Liver (tissue), 9 donors: ENCODE data around the gene PCDHA5. TPM values are rescaled to one million over a fixed set of nuclear protein-coding genes. Genes with fewer than 3 reads are reported as not detected.
A peak's percentile ranks its signal among the peaks of the same experiment; 100 is the strongest.
"Not testable (repeated sequence)": the region's sequence is repeated elsewhere in the genome, so short reads cannot be mapped to it uniquely, and the experiment has no call there.

ENCODE experiments used
- DNase-seq: peaks from one replicate; pipeline ENCODE4 v3.0.0-alpha.2; 2017; ENCODE audit warnings: low spot score
- H3K27ac ChIP-seq, 2 donors: one replicate each; pipeline ENCODE4 v1.7.0; 2013; ENCODE audit warnings: inconsistent platforms in 2 of 2, low read length in 2 of 2, control low read depth in 1 of 2, low read depth in 1 of 2, mild to moderate bottlenecking in 1 of 2
- H3K27me3 ChIP-seq, 4 donors: one replicate each; pipeline versions ENCODE4 v1.6.1 to v1.7.0; 2013; ENCODE audit warnings: low read length in 3 of 4, inconsistent platforms in 1 of 4, mild to moderate bottlenecking in 1 of 4, moderate library complexity in 1 of 4; ENCODE audit not compliant: control insufficient read depth in 4 of 4, insufficient read depth in 4 of 4
- H3K36me3 ChIP-seq, 4 donors: one replicate each; pipeline versions ENCODE4 v1.6.1 to v1.7.0; 2013; ENCODE audit warnings: low read length in 3 of 4, mild to moderate bottlenecking in 3 of 4, low read depth in 1 of 4, moderate library complexity in 1 of 4; ENCODE audit not compliant: control insufficient read depth in 4 of 4, insufficient read depth in 3 of 4
- H3K4me1 ChIP-seq, 4 donors: one replicate each; pipeline versions ENCODE4 v1.6.1 to v1.7.0; 2013; ENCODE audit warnings: low read length in 3 of 4, mild to moderate bottlenecking in 3 of 4, moderate library complexity in 1 of 4; ENCODE audit not compliant: control insufficient read depth in 4 of 4, insufficient read depth in 4 of 4
- H3K4me3 ChIP-seq, 3 donors: one replicate each; pipeline versions ENCODE4 v1.6.1 to v1.7.0; 2013; ENCODE audit warnings: low read length in 3 of 3, control low read depth in 1 of 3, low read depth in 1 of 3, mild to moderate bottlenecking in 1 of 3
- H3K9ac ChIP-seq, 2 donors: one replicate each; pipeline ENCODE4 v1.7.0; 2013; ENCODE audit warnings: low read length in 2 of 2, mild to moderate bottlenecking in 2 of 2, moderate library complexity in 2 of 2, control low read depth in 1 of 2, low read depth in 1 of 2
- H3K9me3 ChIP-seq, 4 donors: one replicate each; pipeline versions ENCODE4 v1.6.1 to v1.7.0; 2013; ENCODE audit warnings: low read length in 3 of 4; ENCODE audit not compliant: control insufficient read depth in 4 of 4
- EGR1 ChIP-seq, 2 donors: IDR thresholded peaks; 2 replicates each; pipeline ENCODE4 v1.6.1; 2016 to 2018; ENCODE audit warnings: antibody characterized with exemption in 2 of 2, low read depth in 2 of 2
- FOXA1 ChIP-seq: IDR thresholded peaks from 2 replicates; pipeline ENCODE4 v1.6.1; 2016; ENCODE audit warnings: antibody characterized with exemption
- FOXA2 ChIP-seq: IDR thresholded peaks from 2 replicates; pipeline ENCODE4 v1.6.1; 2016; ENCODE audit warnings: antibody characterized with exemption
- GABPA ChIP-seq, 2 donors: IDR thresholded peaks in 1 of 2; conservative IDR thresholded peaks in 1 of 2; 2 replicates each; pipeline ENCODE4 v1.6.1; 2016; ENCODE audit warnings: antibody characterized with exemption in 2 of 2, mild to moderate bottlenecking in 1 of 2, moderate library complexity in 1 of 2
- HNF4A ChIP-seq, 2 donors: conservative IDR thresholded peaks; 2 replicates each; pipeline ENCODE4 v1.6.1; 2016; ENCODE audit warnings: antibody characterized with exemption in 2 of 2, mild to moderate bottlenecking in 2 of 2
- HNF4G ChIP-seq: IDR thresholded peaks from 2 replicates; pipeline ENCODE4 v1.6.1; 2016; ENCODE audit warnings: antibody characterized with exemption
- NR2F2 ChIP-seq: IDR thresholded peaks from 2 replicates; pipeline ENCODE4 v1.6.1; 2016; ENCODE audit warnings: antibody characterized with exemption
- RAD21 ChIP-seq, 2 donors: IDR thresholded peaks; 2 replicates each; pipeline ENCODE4 v1.6.1; 2016; ENCODE audit warnings: antibody characterized with exemption in 2 of 2, mild to moderate bottlenecking in 2 of 2
- RXRA ChIP-seq, 2 donors: IDR thresholded peaks; 2 replicates each; pipeline ENCODE4 v1.6.1; 2017 to 2018; ENCODE audit warnings: antibody characterized with exemption in 2 of 2, mild to moderate bottlenecking in 1 of 2
- SP1 ChIP-seq: IDR thresholded peaks from 2 replicates; pipeline ENCODE4 v1.6.1; 2018; ENCODE audit warnings: antibody characterized with exemption, mild to moderate bottlenecking
- TAF1 ChIP-seq: conservative IDR thresholded peaks from 2 replicates; pipeline ENCODE4 v1.6.1; 2016; ENCODE audit warnings: antibody characterized with exemption, mild to moderate bottlenecking
- WGBS: extraction: QIAGEN DNeasy Blood & Tissue Kit; methylation state at CpG from one replicate; pipeline ENCODE4 v1.1.7; 2013; 5-methylcytosine and 5-hydroxymethylcytosine counted together
- polyA plus RNA-seq, 2 donors: library from polyadenylated mRNA; stranded (reverse) in 1 of 2; unstranded in 1 of 2; fragments of 200-250 nt in 1 of 2; fragments of >200 nt in 1 of 2; fragmentation: Nextera tagmentation in 1 of 2; extraction: Ambion mirVana in 1 of 2; gene quantifications; one replicate each; pipeline versions ENCODE4 v1.2.1 to v1.2.3, GENCODE V29; 2013 to 2015
- total RNA-seq, 2 donors: library from RNA; depleted of rRNA; stranded (reverse); fragments of >200 nt; gene quantifications; one replicate each; pipeline ENCODE4 v1.2.3, GENCODE V29; 2014
- TF ChIP-seq, protein P1 (sequence below): IDR thresholded peaks from 2 replicates; pipeline ENCODE4 v1.6.1; 2016; ENCODE audit warnings: antibody characterized with exemption
- TF ChIP-seq, protein P2 (sequence below): IDR thresholded peaks from 2 replicates; pipeline ENCODE4 v1.6.1; 2016; ENCODE audit warnings: antibody characterized with exemption
- donor health status: healthy.
- donor health status: healthy.
- donor health status: healthy.
- donor health status: healthy.
- donor health status: healthy.

PCDHA5 gene
- total and polyA plus RNA-seq, 4 donors: under 0.01 TPM; not detected in 3

DNA sequence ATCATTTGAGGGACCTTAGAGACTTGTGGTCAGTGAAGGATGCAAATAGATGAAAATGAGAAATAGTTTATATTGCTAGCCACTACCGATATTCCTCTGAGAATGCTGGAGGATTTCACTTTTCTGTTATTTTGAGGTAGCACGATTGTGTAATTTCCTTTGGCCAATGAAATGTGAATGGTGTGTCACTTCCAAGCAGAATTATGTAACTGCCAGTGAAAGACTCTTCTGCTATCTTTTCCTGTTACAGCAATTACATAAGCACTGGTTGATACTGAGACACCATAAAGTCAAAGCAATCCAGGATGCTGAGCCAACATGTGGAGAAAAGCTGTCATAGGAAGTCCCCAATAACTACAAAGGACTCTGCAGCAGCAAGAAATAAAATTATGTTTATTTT, 30.3 kb upstream of the PCDHA5 start:
- no peak overlapping the region for H3K9ac ChIP-seq
- peaks cover 45 to 75% (median 49%) of the 10 kb centered on the region in 4 donors for H3K9me3 ChIP-seq
- H3K36me3 ChIP-seq: no peaks in the 10 kb centered on the region
- no peak for DNase-seq
- H3K4me3 ChIP-seq: no peak overlapping the region
- 27% methylated on average over 2 of the region's 2 CpGs for WGBS
- H3K4me1 ChIP-seq: no peaks in the 10 kb centered on the region
- H3K27ac ChIP-seq: no peak overlapping the region
- peaks cover 0 to 5% (median 3%) of the 10 kb centered on the region in 4 donors for H3K27me3 ChIP-seq
- TF ChIP-seq FOXA1 (no peak), RAD21 (IDR thresholded peaks at IDR 0.05) (no peak)

DNA sequence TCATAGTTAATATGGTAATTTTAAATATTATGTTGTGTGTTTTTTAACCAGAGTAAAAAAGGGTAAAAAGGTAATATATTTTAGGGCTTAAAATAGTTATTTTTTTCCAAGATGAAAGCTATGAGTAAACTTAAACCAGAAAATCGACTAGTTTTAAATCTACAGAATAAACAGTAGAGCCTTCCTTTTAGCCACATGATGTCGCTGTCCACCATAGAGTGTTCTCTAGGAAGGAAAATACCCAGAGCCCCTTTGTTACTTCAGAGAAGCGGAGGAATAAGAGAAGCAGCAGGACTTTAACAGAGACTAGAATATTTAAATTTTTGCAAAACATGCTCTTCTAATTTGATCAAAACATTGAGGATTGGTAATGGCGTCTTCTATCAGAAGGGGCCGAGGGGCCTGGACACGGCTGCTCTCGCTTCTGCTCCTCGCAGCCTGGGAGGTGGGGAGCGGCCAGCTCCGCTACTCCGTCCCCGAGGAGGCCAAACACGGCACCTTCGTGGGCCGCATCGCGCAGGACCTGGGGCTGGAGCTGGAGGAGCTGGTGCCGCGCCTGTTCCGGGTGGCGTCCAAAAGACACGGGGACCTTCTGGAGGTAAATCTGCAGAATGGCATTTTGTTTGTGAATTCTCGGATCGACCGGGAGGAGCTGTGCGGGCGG, 26.7 kb upstream of the PCDHA5 start, which contains the start of gene PCDHA2:
Gene PCDHA2 (plus strand): TSS at position 258 of the 664 bp plus-strand sequence.
- peak within 1 kb of the TSS in 1 of 3 donors; percentile 12 for H3K4me3 ChIP-seq
- H3K4me1 ChIP-seq: no peaks in the 10 kb centered on the region
- no peak within 1 kb of the TSS for H3K27ac ChIP-seq
- no peaks in the 10 kb centered on the region for H3K36me3 ChIP-seq
- no peak for TF ChIP-seq TAF1
- no peak for TF ChIP-seq FOXA2
- TF ChIP-seq HNF4G: no peak
- TF ChIP-seq SP1: no peak
- TF ChIP-seq, protein P1, sequence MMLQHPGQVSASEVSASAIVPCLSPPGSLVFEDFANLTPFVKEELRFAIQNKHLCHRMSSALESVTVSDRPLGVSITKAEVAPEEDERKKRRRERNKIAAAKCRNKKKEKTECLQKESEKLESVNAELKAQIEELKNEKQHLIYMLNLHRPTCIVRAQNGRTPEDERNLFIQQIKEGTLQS: no peak
- no peak for TF ChIP-seq EGR1 (IDR thresholded peaks at IDR 0.05; ENCODE audit: low read depth in 2 of 2)
- TF ChIP-seq FOXA1: no peak
- no peak for TF ChIP-seq NR2F2
- no peak for TF ChIP-seq GABPA (IDR thresholded peaks at IDR 0.05 in 1 of 2, conservative IDR thresholded peaks at IDR 0.05 in 1 of 2)
- no peak for TF ChIP-seq RXRA (IDR thresholded peaks at IDR 0.05)
- TF ChIP-seq, protein P2, sequence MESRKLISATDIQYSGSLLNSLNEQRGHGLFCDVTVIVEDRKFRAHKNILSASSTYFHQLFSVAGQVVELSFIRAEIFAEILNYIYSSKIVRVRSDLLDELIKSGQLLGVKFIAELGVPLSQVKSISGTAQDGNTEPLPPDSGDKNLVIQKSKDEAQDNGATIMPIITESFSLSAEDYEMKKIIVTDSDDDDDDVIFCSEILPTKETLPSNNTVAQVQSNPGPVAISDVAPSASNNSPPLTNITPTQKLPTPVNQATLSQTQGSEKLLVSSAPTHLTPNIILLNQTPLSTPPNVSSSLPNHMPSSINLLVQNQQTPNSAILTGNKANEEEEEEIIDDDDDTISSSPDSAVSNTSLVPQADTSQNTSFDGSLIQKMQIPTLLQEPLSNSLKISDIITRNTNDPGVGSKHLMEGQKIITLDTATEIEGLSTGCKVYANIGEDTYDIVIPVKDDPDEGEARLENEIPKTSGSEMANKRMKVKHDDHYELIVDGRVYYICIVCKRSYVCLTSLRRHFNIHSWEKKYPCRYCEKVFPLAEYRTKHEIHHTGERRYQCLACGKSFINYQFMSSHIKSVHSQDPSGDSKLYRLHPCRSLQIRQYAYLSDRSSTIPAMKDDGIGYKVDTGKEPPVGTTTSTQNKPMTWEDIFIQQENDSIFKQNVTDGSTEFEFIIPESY: no peak
- no peak for TF ChIP-seq HNF4A (conservative IDR thresholded peaks at IDR 0.05)
- no peak within 1 kb of the TSS for H3K9ac ChIP-seq
- WGBS: 23% methylated on average over 27 of the region's 27 CpGs
- peaks cover 22 to 53% (median 28%) of the 10 kb centered on the region in 4 donors for H3K9me3 ChIP-seq
- H3K27me3 ChIP-seq: peaks cover 0 to 3% (median 0%) of the 10 kb centered on the region in 4 donors
- no peak for DNase-seq

DNA sequence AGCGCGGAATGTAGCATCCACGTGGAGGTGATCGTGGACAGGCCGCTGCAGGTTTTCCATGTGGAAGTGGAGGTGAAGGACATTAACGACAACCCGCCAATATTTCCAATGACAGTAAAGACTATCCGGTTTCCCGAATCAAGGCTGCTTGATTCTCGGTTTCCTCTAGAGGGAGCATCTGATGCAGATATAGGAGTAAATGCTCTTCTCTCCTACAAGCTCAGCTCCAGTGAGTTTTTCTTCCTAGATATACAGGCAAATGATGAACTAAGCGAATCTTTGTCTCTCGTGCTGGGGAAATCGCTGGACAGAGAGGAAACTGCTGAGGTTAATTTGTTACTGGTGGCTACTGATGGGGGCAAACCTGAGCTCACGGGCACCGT, 26.2 kb upstream of the PCDHA5 start:
- Histone ChIP-seq H3K4me3 (peak overlapping the region in 1 of 3 donors; percentile 12), H3K9ac (no peak overlapping the region), H3K27me3 (peaks cover 0 to 3% (median 0%) of the 10 kb centered on the region in 4 donors), H3K9me3 (peaks cover 22 to 48% (median 28%) of the 10 kb centered on the region in 4 donors), H3K36me3 (no peaks in the 10 kb centered on the region), H3K27ac (no peak overlapping the region), H3K4me1 (no peaks in the 10 kb centered on the region)
- TF ChIP-seq, protein P2: no peak
- TF ChIP-seq, protein P1: no peak
- no peak for TF ChIP-seq FOXA2
- 22% methylated on average over 15 of the region's 15 CpGs for WGBS
- DNase-seq: no peak

DNA sequence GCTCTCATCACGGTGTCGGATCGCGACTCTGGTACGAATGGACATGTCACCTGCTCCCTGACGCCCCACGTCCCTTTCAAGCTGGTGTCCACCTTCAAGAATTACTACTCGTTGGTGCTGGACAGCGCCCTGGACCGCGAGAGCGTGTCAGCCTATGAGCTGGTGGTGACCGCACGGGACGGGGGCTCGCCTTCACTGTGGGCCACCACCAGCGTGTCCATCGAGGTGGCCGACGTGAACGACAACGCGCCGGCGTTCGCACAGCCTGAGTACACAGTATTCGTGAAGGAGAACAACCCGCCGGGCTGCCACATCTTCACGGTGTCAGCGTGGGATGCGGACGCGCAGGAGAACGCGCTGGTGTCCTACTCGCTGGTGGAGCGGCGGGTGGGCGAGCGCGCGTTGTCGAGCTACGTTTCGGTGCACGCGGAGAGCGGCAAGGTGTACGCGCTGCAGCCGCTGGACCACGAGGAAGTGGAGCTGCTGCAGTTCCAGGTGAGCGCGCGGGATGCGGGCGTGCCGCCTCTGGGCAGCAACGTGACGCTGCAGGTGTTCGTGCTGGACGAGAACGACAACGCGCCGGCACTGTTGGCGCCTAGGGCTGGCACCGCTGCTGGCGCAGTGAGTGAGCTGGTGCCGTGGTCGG, 25.2 kb upstream of the PCDHA5 start:
- H3K4me3 ChIP-seq, H3K27ac ChIP-seq, H3K36me3 ChIP-seq, H3K27me3 ChIP-seq, H3K4me1 ChIP-seq, H3K9ac ChIP-seq, DNase-seq: not testable (repeated sequence)
- 49% methylated on average over 72 of the region's 72 CpGs for WGBS
- peaks cover 22 to 47% (median 28%) of the 10 kb centered on the region in 4 donors for H3K9me3 ChIP-seq
